Chondrocyte (in vitro differentiated cells): ENCODE measurements around the gene IL2RG. TPM values are rescaled to one million over a fixed set of nuclear protein-coding genes. Genes with fewer than 3 reads are reported as not detected.

Experiments used
- DNase-seq: peaks from one replicate; pipeline ENCODE4 v3.0.0; 2021; ENCODE audit warnings: mixed read lengths, low spot score
- H3K27ac Mint-ChIP-seq: one replicate; pipeline ENCODE4 v1.8.0; 2021; ENCODE audit warnings: mild to moderate bottlenecking, moderate library complexity, mixed read lengths; ENCODE audit not compliant: unreplicated experiment
- H3K27me3 Mint-ChIP-seq: 2 replicates; pipeline ENCODE4 v1.8.0; 2021; ENCODE audit warnings: low read depth, mixed read lengths
- H3K36me3 Mint-ChIP-seq: 2 replicates; pipeline ENCODE4 v1.8.0; 2021; ENCODE audit warnings: low read depth, mixed read lengths
- H3K4me1 Mint-ChIP-seq: 2 replicates; pipeline ENCODE4 v1.8.0; 2021; ENCODE audit warnings: low read depth, mild to moderate bottlenecking, mixed read lengths
- H3K4me3 Mint-ChIP-seq: one replicate; pipeline ENCODE4 v1.8.0; 2021; ENCODE audit warnings: mild to moderate bottlenecking, moderate library complexity, mixed read lengths; ENCODE audit not compliant: unreplicated experiment
- H3K9me3 Mint-ChIP-seq: 2 replicates; pipeline ENCODE4 v1.8.0; 2021; ENCODE audit warnings: low read depth, mixed read lengths
- CTCF ChIP-seq: fragments of 200-600 bp; sonication (generic); IDR thresholded peaks from 2 replicates; pipeline ENCODE4 v1.5.0; 2021; ENCODE audit warnings: antibody characterized with exemption, mild to moderate bottlenecking, moderate library complexity
- total RNA-seq: library from RNA; stranded (reverse); gene quantifications from 3 replicates; pipeline ENCODE4 v1.2.1, GENCODE V29; 2021

Gene IL2RG
- total RNA-seq, 1 donor from 2014 or later, result not detected

GRCh38 chrX:71068044-71068918 is 43.1 kb downstream of the IL2RG start, which contains the start of gene SNX12:
Gene SNX12 (minus strand): TSS chrX:71068334. CDS start chrX:71068306, 28 bp downstream.
- Mint-ChIP-seq H3K9me3 (no peaks in the 10 kb centered on the region), H3K4me3 (peak within 1 kb of the TSS; percentile 95)

GRCh38 chrX:71067712-71068043 is 43.7 kb downstream of the IL2RG start:
- DNase-seq, result no peak
- TF ChIP-seq CTCF, result no peak
- H3K9me3 Mint-ChIP-seq, result no peaks in the 10 kb centered on the region
- peaks cover 7% of the 10 kb centered on the region for H3K4me1 Mint-ChIP-seq
- no peaks in the 10 kb centered on the region for H3K36me3 Mint-ChIP-seq
- no peaks in the 10 kb centered on the region for H3K27me3 Mint-ChIP-seq
- H3K27ac Mint-ChIP-seq, result peak overlapping the region; percentile 93
- H3K4me3 Mint-ChIP-seq, result peak overlapping the region; percentile 95

More at GRCh38 chrX:71068044-71068918, 43.1 kb downstream of the IL2RG start, which contains the start of gene SNX12:
- Mint-ChIP-seq H3K4me1 (peaks cover 7% of the 10 kb centered on the region), H3K27me3 (no peaks in the 10 kb centered on the region), H3K36me3 (no peaks in the 10 kb centered on the region), H3K27ac (peak within 1 kb of the TSS; percentile 93)
- DNase-seq, result peak; percentile 94
- no peak for TF ChIP-seq CTCF

GRCh38 chrX:71067089-71067488 is 44.3 kb downstream of the IL2RG start:
- peak overlapping the region; percentile 93 for H3K27ac Mint-ChIP-seq
- H3K9me3 Mint-ChIP-seq, result no peaks in the 10 kb centered on the region
- no peak for DNase-seq
- peaks cover 7% of the 10 kb centered on the region for H3K4me1 Mint-ChIP-seq
- no peaks in the 10 kb centered on the region for H3K27me3 Mint-ChIP-seq
- H3K36me3 Mint-ChIP-seq, result no peaks in the 10 kb centered on the region
- H3K4me3 Mint-ChIP-seq, result peak overlapping the region; percentile 95
- TF ChIP-seq CTCF, result no peak

GRCh38 chrX:71060127-71060526 is 51.2 kb downstream of the IL2RG start:
- Mint-ChIP-seq H3K27ac (no peak overlapping the region), H3K27me3 (no peaks in the 10 kb centered on the region), H3K36me3 (peaks cover 7% of the 10 kb centered on the region), H3K9me3 (no peaks in the 10 kb centered on the region), H3K4me1 (peaks cover 12% of the 10 kb centered on the region), H3K4me3 (no peak overlapping the region)
- DNase-seq, result no peak
- TF ChIP-seq CTCF, result no peak

GRCh38 chrX:71057848-71058530 is 53.4 kb downstream of the IL2RG start:
- H3K4me1 Mint-ChIP-seq, result peaks cover 12% of the 10 kb centered on the region
- no peaks in the 10 kb centered on the region for H3K9me3 Mint-ChIP-seq
- no peak overlapping the region for H3K4me3 Mint-ChIP-seq
- no peak for DNase-seq
- H3K27ac Mint-ChIP-seq, result no peak overlapping the region
- no peaks in the 10 kb centered on the region for H3K27me3 Mint-ChIP-seq
- H3K36me3 Mint-ChIP-seq, result peaks cover 7% of the 10 kb centered on the region
- no peak for TF ChIP-seq CTCF
